Effector CD4-positive, alpha-beta T cell (primary cell): ENCODE measurements around the gene RBM38.

Experiments used
- DNase-seq: peaks from one replicate; pipeline ENCODE4 v3.0.0-alpha.2; 2020

RBM38 gene

DNA sequence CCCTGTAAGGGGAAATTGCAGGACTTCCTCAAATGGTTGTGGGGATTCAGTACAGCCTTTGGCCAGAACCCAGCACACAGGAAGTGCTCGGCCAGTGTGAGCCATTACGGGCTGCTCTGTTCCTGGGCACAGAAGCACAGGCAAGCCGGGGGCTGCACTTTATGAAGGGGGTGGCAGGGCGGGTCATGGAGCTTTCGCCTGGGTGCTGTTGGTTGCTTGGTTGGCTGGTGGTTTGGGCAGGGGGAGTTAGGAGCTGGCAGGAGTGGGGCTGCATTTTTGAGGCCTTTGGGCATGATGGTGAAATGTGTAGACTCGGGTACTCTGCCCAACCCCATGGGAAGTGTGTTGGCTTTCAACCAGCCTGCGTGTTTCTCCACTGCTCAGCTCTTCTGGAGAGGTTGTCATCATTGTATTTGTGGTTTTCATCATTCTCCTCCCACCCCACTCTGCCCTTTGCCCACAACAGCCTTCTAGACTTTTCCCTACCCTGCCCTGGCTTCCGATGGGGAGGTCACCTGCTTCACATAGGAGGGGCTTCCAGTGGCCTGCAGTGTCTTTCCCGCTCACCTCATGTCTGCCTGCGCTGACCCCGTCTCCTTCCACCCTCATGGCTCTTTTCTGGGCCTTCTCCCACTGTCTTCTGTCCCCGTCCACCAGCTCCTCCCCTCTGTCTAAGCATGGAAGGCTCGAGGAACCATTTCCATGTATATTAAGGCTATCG, 16.1 kb upstream of the RBM38 start:
- no peak for DNase-seq

GRCh38 chr20:57375652-57376230, 15.5 kb upstream of the RBM38 start:
- no peak for DNase-seq

DNA sequence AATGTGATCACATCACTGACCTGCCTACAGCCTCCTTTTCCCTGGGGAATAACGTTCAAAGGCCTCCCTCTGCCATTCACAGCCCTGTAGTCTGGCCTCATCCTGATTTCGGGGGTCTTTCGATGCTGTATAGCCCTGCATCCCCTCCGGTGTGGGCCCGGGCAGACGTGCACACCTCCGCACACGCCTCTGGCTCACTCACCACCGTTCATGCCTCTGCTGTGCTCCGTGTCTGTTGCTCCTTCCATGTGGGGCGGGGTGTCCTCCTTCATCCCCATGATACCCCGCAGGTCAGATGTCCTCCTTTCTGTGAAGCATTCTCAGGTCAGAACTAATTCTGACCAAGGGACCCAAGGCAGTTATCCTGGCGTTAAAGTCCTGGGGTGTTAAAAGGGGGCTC, 13.8 kb upstream of the RBM38 start:
- DNase-seq: no peak

DNA sequence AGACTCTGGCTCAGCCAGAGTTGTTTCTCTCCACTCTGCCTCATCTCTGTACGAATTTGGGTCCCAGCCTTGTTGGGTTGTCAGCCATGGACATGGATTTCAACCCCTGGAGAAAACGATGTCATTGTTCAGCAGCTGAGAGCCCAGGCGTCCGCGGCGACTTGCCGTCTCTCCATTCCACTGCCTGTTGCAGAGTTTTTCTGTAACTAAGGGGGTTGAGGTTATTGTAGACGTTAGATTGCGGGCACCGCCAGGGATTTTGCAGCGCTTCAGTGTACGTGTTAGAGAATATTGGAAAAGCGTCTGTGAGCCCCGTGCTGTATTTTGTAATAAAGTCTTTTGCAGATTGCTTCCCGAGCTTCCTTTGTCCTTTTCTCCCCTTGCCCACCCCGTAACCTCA, 13.1 kb upstream of the RBM38 start:
- no peak for DNase-seq

GRCh38 chr20:57378646-57379262, 12.4 kb upstream of the RBM38 start:
- no peak for DNase-seq

DNA sequence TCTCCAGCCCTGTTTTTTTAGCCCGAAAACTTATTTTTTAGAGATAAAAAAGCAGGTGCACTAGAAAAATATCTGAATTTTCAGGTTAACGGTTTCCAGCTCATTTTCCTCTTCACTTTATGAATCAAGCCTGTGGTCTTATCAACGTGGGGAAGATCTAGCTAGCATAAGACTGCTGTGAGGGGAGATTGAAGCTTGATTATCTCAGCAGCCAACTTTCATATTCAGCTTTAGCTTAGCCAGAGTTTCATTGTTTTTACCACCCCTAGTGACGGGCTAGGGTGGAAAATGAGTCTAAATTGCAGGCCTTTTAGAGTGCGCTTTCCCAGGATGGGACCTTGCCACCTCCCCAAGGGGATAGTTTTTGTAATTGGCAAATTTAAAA, 11.9 kb upstream of the RBM38 start:
- no peak for DNase-seq

DNA sequence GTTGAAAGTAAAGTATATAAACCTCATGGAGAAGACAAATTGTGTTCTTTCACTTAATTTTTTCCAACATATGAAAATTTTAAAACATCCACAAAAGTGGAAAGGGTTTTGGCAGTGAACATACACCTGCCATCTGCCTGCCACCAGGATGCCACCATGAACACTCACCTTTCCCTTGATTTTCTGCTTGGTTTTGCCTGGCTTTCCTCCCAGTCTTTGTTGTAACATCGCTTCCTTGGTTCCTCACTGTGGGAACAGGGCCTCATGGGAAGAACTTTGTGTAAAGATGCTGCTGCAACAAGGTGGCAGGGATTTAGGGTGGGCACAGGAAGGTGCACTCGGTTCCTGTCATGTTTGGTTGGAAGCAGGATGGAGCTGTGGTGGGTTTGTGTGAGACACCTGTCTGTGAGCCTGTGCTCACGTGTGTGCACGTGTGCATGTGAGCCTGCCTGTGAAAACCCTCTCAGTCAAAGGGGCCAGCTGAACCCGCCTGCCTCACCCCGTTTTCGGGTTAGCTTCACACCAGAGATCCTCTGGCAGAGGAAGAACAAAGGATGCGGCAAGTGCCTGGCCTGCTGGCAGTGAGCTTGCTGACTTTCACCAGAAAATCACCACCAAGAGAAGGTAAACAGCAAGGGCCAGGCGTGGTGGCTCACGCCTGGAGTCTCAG, 11.0 kb upstream of the RBM38 start:
- DNase-seq: no peak

GRCh38 chr20:57381596-57382503, 9.3 kb upstream of the RBM38 start:
- peak; percentile 83 for DNase-seq

DNA sequence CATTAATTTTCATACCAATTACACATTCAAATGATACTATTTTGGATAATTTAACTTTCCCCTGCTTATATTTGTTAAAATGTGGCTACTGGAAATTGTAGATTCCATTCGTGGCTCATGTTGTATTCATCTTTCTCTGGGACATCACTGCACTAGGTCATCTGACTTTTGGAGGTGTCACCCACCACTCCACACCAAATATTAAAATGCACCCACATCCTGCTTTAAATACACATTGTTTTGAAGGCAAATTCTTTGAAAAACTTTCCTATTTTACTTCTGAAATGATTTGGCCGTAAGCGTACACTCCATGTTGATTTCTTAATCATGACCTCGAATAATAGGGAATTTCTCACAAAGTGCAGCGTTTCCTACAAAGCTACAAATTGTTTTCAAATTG, 8.7 kb upstream of the RBM38 start:
- DNase-seq: no peak

DNA sequence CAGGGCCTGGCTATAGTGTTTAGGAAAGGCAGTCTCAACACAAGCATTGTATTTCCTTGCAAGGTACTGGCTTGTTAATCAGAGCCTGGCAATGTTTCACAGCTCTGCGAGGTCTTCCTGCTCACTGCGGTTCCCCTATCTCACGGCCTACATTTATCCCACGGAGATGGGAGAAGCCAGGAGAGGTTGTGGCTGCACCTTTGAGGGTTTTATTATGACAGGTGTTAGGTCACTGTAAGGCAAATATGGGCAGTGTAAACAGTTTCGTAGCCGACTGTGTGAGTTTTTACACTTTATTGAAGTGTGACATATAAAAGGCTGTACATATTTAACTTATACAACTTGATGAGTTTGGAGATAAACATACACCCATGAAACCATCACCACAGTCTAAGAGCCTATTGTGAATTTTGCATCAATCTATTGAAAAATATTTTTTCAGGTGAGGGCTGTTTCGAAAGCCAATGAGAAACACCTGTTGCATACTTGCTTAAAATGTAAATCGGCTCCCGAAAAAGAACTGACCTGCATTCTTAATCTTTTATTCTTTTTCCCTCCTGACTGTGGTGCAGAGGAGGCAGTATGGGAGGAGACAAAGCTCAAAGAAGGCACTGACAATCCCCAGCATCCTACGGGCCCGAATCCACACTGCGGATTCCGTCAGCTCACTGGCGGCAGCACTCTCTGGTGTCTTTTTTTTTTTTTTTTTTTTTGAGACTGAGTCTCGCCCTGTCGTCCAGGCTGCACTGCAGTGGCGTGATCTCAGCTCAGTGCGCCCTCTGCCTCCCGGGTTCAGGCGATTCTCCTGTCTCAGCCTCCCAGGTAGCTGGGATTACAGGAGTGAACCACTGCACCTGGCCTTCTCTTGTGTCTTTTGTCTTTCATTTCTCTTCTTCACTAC, 7.5 kb upstream of the RBM38 start:
- DNase-seq: no peak

DNA sequence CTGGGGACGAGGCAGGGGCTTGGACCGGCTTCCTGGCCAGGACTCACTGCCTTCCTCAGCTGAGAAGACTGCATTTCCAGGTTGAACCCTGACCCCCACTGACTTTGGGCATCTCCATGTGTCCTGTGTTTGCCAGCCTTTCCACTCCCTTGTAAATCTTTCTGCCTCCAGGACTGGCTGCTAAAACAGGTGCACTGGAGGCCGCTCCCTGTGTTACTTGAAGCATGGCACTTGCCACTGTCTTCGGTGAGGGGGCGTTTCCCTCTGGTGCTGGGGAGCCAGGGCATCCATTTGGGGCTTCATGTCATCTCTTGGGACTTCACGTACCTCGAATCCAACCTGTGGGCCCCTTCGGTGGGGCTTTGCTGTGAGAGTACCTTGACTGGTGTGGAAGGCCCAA, 6.7 kb upstream of the RBM38 start:
- no peak for DNase-seq

DNA sequence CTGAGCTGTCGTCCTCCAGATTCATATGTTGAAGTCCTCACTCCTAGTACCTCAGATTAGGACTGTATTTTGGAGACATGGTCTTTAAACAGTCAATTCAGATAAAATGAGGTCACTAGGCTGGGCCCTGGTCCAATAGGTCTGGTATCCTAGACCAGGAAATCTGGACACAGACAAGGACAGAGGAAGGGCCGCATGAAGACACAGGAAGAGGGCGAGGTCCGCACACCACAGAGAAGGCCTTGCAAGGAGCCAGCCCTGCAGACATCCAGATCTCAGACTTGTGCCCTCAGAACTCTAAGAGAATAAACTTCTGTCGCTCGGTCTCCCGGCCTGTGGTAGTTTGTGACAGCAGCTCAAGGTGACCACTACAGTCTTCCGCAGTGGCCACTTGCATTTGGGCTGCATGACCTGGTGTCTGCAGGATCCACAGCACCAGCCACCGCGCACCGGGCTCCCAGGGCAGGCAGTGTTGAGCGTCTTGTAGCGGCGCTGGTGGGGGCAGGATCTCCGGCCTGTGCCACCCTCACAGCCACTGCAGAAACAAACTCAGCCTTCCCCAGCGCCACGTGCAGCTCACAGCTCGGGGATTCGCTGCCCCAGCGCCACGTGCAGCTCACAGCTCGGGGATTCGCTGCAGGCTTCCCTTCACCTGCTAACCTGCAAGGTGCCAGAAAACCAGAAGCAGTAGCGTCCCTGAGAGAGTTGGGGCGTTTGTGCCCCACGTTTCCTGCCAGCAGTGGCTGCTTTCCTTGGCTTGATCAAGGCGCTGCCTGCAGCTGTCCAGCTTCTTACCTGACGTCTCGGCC, 6.0 kb upstream of the RBM38 start:
- no peak for DNase-seq

GRCh38 chr20:57385940-57386339, 5.3 kb upstream of the RBM38 start:
- no peak for DNase-seq

DNA sequence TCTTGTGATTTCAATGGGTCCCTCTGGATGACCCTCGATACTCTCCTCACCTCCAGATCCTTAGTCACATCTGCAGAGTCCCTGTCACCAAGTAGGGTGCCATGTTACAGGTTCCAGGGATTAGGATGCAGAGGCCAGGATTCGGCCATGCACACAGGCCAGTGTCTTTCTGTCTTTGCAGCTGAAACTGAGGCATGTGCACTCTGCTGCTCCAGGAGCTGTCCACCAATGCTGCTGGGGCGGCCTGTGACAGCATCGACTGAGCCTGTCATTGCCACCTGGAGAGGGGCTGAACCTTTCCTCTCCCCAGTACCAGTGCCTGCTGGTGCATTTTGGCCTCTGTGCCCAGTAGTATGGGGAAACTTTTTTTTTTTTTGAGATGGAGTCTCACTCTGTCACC, 4.4 kb upstream of the RBM38 start:
- DNase-seq: no peak

GRCh38 chr20:57387463-57387862, 3.7 kb upstream of the RBM38 start:
- no peak for DNase-seq

DNA sequence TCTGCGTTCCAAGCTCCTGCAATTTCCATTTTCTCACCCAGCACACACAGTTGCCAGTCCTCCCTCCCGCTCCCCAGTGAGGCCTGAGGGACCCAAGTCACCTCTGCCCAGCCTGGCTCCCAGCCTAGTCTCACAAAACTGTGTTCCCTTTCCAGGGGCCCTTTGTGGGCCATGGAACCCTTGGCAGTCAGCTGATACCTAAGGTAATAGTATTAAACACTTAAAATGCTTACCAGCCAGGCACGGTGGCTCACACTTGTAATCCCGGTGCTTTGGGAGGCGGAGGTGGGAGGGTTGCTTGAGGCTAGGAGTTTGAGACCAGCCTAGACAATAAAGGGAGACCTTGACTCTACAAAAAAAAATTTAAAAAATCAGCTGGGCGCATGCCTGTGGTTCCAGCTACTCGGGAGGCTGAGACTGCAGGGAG, 3.2 kb upstream of the RBM38 start:
- no peak for DNase-seq

DNA sequence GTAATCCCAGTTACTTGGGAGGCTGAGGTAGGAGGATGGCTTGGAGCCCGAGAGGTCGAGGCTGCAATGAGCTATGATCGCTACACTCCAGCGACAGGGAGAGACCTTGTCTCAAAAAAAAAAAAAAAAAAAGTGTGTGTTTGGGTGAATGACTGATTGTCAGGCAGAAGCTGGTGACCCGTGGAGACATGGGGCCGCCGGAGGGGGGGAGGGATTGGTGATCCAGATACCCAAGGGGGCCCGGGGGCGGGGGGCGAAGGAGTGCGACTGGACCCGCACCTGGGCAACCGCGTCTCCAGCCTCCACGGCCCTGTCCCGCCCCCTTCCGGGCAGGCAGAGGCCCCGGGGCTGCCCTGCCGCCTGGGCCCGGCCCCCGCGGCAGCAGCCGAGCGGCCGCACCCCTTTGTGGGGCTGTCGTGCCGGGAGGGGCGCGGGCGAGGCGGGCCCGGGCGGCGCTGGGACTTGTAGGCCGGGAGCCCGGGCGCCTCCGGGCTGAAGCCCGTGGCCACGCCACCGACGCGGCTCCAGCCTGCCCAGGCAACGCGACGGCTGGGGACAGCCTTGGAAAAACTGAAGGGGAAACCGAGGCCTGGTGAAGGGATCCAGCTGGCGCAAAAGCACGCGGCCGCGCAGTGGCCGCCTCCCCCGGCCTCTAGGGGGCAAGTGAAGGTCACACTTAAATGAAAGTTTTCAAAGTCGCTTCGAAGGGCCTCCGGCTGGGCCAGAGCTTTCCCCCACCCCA, 2.1 kb upstream of the RBM38 start:
- DNase-seq: peak; percentile 43

DNA sequence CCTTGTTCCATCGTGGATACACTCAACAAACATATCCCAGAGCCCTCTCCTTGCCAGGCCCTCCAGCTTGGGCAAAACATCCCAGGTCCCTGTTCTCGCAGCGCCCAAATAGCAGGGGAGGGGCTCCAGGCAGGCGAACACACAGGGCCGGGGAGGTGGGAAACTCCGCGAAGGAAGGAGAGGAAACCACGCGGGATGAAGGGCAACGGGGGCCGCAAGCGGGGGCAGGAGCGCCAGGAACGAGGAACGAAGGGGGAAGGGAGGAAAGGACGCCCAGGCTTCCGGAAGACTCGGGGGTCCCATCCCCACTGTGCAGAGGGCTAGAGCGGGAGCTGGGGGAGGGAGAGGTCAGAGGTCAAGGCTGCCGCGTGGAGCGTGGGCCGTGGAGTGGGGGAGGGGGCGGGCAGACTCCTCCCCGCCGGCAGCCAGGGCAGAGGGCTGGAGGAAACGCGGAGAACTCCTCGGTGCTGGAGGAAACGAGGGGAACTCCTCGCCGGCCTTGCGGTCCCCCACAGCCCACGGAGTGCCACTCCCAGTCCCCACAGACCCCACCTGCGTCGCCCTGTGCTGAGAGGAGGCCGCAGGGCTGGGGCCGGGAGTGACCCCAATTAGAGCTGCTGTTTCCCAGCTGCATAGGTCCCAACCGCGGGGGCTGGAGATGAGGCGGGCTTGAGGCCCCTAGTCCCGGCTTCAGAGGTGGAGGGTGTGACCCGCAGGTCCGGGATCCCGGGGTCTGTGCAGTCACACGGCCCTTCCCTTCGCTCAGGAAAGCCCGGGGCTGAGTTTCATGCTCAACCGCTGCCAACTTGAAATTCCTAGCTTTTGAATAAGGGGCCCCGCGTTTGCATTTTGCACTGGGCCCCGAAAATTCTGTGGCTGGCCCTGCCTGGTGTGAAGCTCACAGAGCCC, 1.2 kb upstream of the RBM38 start:
- peak; percentile 50 for DNase-seq
